ENCODE results near the gene CLCN6. TPM values are rescaled to one million over a fixed set of nuclear protein-coding genes. Genes with fewer than 3 reads are reported as not detected.

Gene CLCN6
- total and polyA plus RNA-seq, 2 of the 13 experiments (the other 11 are each of a cell fraction or from before 2014, with no cell fraction given): 14.9 to 19.3 TPM

GRCh38 chr1:11805422-11806306 lies at the start of gene CLCN6, which contains the start of gene MTHFR (continued):
- TF ChIP-seq, protein P1, sequence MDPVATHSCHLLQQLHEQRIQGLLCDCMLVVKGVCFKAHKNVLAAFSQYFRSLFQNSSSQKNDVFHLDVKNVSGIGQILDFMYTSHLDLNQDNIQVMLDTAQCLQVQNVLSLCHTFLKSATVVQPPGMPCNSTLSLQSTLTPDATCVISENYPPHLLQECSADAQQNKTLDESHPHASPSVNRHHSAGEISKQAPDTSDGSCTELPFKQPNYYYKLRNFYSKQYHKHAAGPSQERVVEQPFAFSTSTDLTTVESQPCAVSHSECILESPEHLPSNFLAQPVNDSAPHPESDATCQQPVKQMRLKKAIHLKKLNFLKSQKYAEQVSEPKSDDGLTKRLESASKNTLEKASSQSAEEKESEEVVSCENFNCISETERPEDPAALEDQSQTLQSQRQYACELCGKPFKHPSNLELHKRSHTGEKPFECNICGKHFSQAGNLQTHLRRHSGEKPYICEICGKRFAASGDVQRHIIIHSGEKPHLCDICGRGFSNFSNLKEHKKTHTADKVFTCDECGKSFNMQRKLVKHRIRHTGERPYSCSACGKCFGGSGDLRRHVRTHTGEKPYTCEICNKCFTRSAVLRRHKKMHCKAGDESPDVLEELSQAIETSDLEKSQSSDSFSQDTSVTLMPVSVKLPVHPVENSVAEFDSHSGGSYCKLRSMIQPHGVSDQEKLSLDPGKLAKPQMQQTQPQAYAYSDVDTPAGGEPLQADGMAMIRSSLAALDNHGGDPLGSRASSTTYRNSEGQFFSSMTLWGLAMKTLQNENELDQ (CRISPR knock-in tag; IDR thresholded peaks at IDR 0.05; ENCODE audit: borderline replicate concordance): no peak
- TF ChIP-seq, protein P2, sequence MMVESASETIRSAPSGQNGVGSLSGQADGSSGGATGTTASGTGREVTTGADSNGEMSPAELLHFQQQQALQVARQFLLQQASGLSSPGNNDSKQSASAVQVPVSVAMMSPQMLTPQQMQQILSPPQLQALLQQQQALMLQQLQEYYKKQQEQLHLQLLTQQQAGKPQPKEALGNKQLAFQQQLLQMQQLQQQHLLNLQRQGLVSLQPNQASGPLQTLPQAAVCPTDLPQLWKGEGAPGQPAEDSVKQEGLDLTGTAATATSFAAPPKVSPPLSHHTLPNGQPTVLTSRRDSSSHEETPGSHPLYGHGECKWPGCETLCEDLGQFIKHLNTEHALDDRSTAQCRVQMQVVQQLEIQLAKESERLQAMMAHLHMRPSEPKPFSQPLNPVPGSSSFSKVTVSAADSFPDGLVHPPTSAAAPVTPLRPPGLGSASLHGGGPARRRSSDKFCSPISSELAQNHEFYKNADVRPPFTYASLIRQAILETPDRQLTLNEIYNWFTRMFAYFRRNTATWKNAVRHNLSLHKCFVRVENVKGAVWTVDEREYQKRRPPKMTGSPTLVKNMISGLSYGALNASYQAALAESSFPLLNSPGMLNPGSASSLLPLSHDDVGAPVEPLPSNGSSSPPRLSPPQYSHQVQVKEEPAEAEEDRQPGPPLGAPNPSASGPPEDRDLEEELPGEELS (CRISPR knock-in tag; IDR thresholded peaks at IDR 0.05): 0 out of 2 replicates have a peak, but pooled peaks have one; percentile 55
- TF ChIP-seq PITX1 (CRISPR knock-in tag; IDR thresholded peaks at IDR 0.05) (peak; percentile 81), ZFP36L2 (CRISPR knock-in tag; IDR thresholded peaks at IDR 0.05) (no peak), TEAD2 (CRISPR knock-in tag; IDR thresholded peaks at IDR 0.05) (no peak), NR1H2 (CRISPR knock-in tag; IDR thresholded peaks at IDR 0.05; ENCODE audit: borderline replicate concordance, low read depth) (no peak), ZNF850 (CRISPR knock-in tag; conservative IDR thresholded peaks at IDR 0.05) (no peak), AKNA (CRISPR knock-in tag; IDR thresholded peaks at IDR 0.05; ENCODE audit: borderline replicate concordance) (no peak), PHF21A (CRISPR knock-in tag; IDR thresholded peaks at IDR 0.05) (peak; percentile 54; the same call in 1 of the 2 replicates), ZNF619 (CRISPR knock-in tag; IDR thresholded peaks at IDR 0.05) (peak; percentile 62; the same call in 1 of the 2 replicates), ZNF18 (CRISPR knock-in tag; IDR thresholded peaks at IDR 0.05; ENCODE audit: insufficient replicate concordance) (peak; percentile 85), ZNF275 (CRISPR knock-in tag; IDR thresholded peaks at IDR 0.05; ENCODE audit: borderline replicate concordance) (no peak; the same call in none of the 2 replicates), HDAC2 (CRISPR knock-in tag; IDR thresholded peaks at IDR 0.05) (peak; percentile 66), MEIS2 (CRISPR knock-in tag; IDR thresholded peaks at IDR 0.05) (peak; percentile 56)

Data from HepG2 (cell line).